Measurements from ENCODE around the gene TMEM259. TPM values are rescaled to one million over a fixed set of nuclear protein-coding genes. Genes with fewer than 3 reads are reported as not detected.

Gene TMEM259
- total RNA-seq, 1 donor from 2014 or later, result 31.7 TPM

DNA sequence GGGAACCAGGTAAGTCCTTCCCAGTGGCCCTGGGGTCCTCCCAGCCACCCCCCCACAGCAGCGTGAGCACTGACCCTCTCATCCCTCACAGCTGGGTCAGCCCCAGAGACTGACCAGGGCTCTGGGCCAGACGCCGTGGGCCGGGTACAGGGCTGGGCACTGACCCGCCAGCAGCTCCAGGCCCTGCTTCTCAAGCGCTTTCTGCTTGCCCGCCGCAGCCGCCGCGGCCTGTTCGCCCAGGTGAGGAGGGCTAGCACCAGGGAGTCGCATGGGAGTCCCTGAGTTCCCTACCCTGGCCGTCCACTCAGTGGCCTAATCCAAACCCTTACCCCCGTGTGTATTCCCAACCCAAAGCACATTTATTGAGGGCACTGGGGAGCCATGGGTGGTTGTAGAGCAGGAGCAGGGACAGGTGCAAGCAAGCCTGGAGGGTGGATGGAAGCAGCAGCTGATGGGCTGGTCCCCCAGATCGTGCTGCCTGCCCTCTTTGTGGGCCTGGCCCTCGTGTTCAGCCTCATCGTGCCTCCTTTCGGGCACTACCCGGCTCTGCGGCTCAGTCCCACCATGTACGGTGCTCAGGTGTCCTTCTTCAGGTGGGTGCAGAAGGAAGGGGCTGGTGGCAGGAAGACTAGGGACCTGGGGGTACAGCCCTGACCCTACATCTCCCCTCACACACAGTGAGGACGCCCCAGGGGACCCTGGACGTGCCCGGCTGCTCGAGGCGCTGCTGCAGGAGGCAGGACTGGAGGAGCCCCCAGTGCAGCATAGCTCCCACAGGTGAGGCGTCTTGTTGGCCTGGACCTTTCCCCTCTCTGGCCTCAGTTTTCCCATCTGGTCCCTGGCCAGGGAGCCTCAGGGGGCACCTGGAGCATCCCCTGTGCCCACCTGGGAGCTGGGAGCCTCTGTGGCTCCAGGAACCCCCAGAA is 33.4 kb upstream of the TMEM259 start:
- Mint-ChIP-seq H3K4me3 (no peak overlapping the region), H3K9me3 (no peaks in the 10 kb centered on the region), H3K27ac (no peak overlapping the region), H3K36me3 (peaks cover 2% of the 10 kb centered on the region), H3K27me3 (ENCODE audit: insufficient read depth, low read depth) (peaks cover 12% of the 10 kb centered on the region), H3K4me1 (peaks cover 10% of the 10 kb centered on the region)
- Histone ChIP-seq H3K9me3 (ENCODE audit: low read depth) (peaks cover 7% of the 10 kb centered on the region), H3K4me1 (no peaks in the 10 kb centered on the region), H4K20me1 (ENCODE audit: low read depth) (no peaks in the 10 kb centered on the region), H3K4me2 (no peak overlapping the region), H2AFZ (replicated peaks) (no peak overlapping the region), H3K27me3 (no peaks in the 10 kb centered on the region), H3F3A (ENCODE audit: low read depth) (peaks cover 8% of the 10 kb centered on the region), H3K4me3 (no peak overlapping the region), H3K79me2 (ENCODE audit: low read depth) (no peaks in the 10 kb centered on the region), H3K9ac (no peak overlapping the region), H3K27ac (no peak overlapping the region), H3K36me3 (no peaks in the 10 kb centered on the region)
- DNase-seq (ENCODE audit: low spot score), result no peak
- no peak for TF ChIP-seq EZH2 (IDR thresholded peaks at IDR 0.05)
- TF ChIP-seq, protein P1, sequence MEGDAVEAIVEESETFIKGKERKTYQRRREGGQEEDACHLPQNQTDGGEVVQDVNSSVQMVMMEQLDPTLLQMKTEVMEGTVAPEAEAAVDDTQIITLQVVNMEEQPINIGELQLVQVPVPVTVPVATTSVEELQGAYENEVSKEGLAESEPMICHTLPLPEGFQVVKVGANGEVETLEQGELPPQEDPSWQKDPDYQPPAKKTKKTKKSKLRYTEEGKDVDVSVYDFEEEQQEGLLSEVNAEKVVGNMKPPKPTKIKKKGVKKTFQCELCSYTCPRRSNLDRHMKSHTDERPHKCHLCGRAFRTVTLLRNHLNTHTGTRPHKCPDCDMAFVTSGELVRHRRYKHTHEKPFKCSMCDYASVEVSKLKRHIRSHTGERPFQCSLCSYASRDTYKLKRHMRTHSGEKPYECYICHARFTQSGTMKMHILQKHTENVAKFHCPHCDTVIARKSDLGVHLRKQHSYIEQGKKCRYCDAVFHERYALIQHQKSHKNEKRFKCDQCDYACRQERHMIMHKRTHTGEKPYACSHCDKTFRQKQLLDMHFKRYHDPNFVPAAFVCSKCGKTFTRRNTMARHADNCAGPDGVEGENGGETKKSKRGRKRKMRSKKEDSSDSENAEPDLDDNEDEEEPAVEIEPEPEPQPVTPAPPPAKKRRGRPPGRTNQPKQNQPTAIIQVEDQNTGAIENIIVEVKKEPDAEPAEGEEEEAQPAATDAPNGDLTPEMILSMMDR (IDR thresholded peaks at IDR 0.05), result no peak
- no peak for TF ChIP-seq EZH2phosphoT487 (IDR thresholded peaks at IDR 0.05)

DNA sequence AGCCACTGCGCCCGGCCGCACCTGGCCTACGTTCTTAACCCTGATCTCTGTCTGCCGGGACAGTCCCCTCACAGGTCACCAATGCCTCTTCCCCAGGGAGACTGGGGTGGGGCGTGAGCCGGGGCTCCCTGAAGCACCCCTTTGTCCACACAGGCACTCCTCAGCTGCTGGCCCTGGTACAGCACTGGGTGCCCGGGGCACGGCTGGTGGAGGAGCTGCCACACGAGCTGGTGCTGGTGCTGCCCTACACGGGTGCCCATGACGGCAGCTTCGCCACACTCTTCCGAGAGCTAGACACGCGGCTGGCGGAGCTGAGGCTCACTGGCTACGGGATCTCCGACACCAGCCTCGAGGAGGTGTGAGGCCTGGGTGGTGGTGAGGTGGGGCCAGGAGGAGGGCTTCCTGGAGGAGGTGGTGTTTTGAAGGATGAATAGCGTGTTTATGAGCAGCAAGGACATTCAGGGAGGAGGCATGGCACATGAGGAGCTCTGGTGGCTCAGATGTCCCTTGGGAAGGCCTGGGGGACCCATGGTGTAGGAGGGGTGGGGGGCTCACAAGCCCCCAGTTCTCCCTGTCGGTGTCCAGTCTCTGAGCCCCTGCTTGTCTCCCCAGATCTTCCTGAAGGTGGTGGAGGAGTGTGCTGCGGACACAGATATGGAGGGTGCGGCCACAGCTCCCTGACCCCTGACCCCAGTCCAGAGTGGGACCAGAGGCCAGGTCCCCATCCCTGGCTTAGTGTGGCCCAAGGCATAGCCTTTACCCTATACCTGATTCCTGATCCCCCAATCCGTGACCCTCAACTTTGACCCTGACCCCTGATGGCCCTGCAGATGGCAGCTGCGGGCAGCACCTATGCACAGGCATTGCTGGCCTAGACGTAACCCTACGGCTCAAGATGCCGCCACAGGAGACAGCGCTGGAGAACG is 32.5 kb upstream of the TMEM259 start:
- no peak for TF ChIP-seq EZH2phosphoT487 (IDR thresholded peaks at IDR 0.05)
- TF ChIP-seq EZH2 (IDR thresholded peaks at IDR 0.05), result no peak
- TF ChIP-seq, protein P1 (IDR thresholded peaks at IDR 0.05), result no peak
- H3K36me3 ChIP-seq, result no peaks in the 10 kb centered on the region
- H3K9me3 ChIP-seq (ENCODE audit: low read depth), result peaks cover 7% of the 10 kb centered on the region
- Mint-ChIP-seq H3K27me3 (ENCODE audit: insufficient read depth, low read depth) (peaks cover 12% of the 10 kb centered on the region), H3K36me3 (peaks cover 2% of the 10 kb centered on the region), H3K4me1 (peaks cover 10% of the 10 kb centered on the region), H3K27ac (no peak overlapping the region), H3K9me3 (no peaks in the 10 kb centered on the region), H3K4me3 (no peak overlapping the region)
- H3K9ac ChIP-seq, result no peak overlapping the region
- no peak for DNase-seq (ENCODE audit: low spot score)
- H3F3A ChIP-seq (ENCODE audit: low read depth), result peaks cover 8% of the 10 kb centered on the region
- H4K20me1 ChIP-seq (ENCODE audit: low read depth), result no peaks in the 10 kb centered on the region
- no peaks in the 10 kb centered on the region for H3K4me1 ChIP-seq
- no peak overlapping the region for H2AFZ ChIP-seq (replicated peaks)
- no peaks in the 10 kb centered on the region for H3K79me2 ChIP-seq (ENCODE audit: low read depth)
- no peak overlapping the region for H3K4me2 ChIP-seq
- H3K27ac ChIP-seq, result no peak overlapping the region
- H3K4me3 ChIP-seq, result no peak overlapping the region
- no peaks in the 10 kb centered on the region for H3K27me3 ChIP-seq

DNA sequence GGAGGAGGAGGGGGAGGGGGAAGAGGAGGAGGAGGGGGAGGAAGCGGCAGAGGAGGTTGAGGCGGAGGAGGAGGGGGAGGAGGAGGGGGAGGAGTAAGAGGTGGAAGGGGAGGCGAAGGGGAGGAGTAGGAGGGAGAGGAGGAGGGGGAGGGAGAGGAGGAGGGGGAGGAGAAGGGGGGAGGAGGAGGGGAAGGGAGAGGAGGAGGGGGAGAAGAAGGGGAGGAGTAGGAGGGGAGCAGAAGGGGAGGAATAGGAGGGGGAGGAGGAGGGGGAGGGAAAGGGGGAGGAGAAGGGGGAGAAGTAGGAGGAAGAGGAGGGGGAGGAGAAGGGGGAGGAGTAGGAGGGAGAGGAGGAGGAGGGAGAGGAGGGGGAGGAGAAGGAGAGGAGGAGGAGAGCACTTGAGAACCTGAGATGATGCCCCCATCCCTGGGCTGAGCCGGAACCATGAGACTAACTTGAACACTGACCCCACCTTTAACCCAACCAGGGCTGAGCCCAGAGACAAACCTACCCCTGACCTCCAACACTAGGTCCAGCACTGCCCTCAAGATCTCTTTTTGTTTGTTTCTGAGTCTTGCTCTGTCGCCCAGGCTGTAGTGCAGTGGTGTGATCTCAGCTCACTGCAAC is 31.5 kb upstream of the TMEM259 start:
- H2AFZ ChIP-seq (replicated peaks), result no peak overlapping the region
- Mint-ChIP-seq H3K27me3 (ENCODE audit: insufficient read depth, low read depth) (peaks cover 11% of the 10 kb centered on the region), H3K27ac (no peak overlapping the region), H3K4me1 (peaks cover 10% of the 10 kb centered on the region), H3K36me3 (peaks cover 2% of the 10 kb centered on the region), H3K4me3 (no peak overlapping the region), H3K9me3 (no peaks in the 10 kb centered on the region)
- DNase-seq (ENCODE audit: low spot score), result no peak
- no peaks in the 10 kb centered on the region for H3K9me3 ChIP-seq (ENCODE audit: low read depth)
- no peaks in the 10 kb centered on the region for H4K20me1 ChIP-seq (ENCODE audit: low read depth)
- no peak overlapping the region for H3K27ac ChIP-seq
- H3K27me3 ChIP-seq, result no peaks in the 10 kb centered on the region
- TF ChIP-seq, protein P1 (IDR thresholded peaks at IDR 0.05), result no peak
- TF ChIP-seq EZH2 (IDR thresholded peaks at IDR 0.05) (no peak), EZH2phosphoT487 (IDR thresholded peaks at IDR 0.05) (no peak)
- H3K9ac ChIP-seq, result no peak overlapping the region
- no peak overlapping the region for H3K4me2 ChIP-seq
- H3K4me3 ChIP-seq, result no peak overlapping the region
- no peaks in the 10 kb centered on the region for H3K4me1 ChIP-seq
- no peaks in the 10 kb centered on the region for H3K79me2 ChIP-seq (ENCODE audit: low read depth)
- H3K36me3 ChIP-seq, result no peaks in the 10 kb centered on the region
- H3F3A ChIP-seq (ENCODE audit: low read depth), result peaks cover 8% of the 10 kb centered on the region

All from neural progenitor cell (in vitro differentiated cells).